ENCODE measurements around the gene NEURL3.

NEURL3 gene

GRCh38 chr2:96527286-96528005 lies 22.3 kb upstream of the NEURL3 start:
- peak; percentile 54 for DNase-seq (ENCODE audit: low spot score)

GRCh38 chr2:96526615-96527285 lies 21.6 kb upstream of the NEURL3 start:
- DNase-seq (ENCODE audit: low spot score), result no peak

- no peak for DNase-seq (ENCODE audit: low spot score)
Observed at GRCh38 chr2:96526101-96526591, 21.0 kb upstream of the NEURL3 start.

- no peak for DNase-seq (ENCODE audit: low spot score)
Observed at GRCh38 chr2:96525211-96525507, 20.0 kb upstream of the NEURL3 start.

- DNase-seq (ENCODE audit: low spot score), result no peak
Observed at GRCh38 chr2:96524482-96525210, 19.5 kb upstream of the NEURL3 start.

GRCh38 chr2:96523659-96524481 lies 18.7 kb upstream of the NEURL3 start:
- peak; percentile 80 for DNase-seq (ENCODE audit: low spot score)

GRCh38 chr2:96522304-96523203 lies 17.4 kb upstream of the NEURL3 start:
- no peak for DNase-seq (ENCODE audit: low spot score)

- no peak for DNase-seq (ENCODE audit: low spot score)
Observed at GRCh38 chr2:96521219-96521618, 16.1 kb upstream of the NEURL3 start.

GRCh38 chr2:96520697-96521096 lies 15.5 kb upstream of the NEURL3 start:
- no peak for DNase-seq (ENCODE audit: low spot score)

GRCh38 chr2:96520231-96520630 lies 15.1 kb upstream of the NEURL3 start:
- no peak for DNase-seq (ENCODE audit: low spot score)

- DNase-seq (ENCODE audit: low spot score), result no peak
Observed at GRCh38 chr2:96517079-96517478, 11.9 kb upstream of the NEURL3 start.

- DNase-seq (ENCODE audit: low spot score), result no peak
Observed at GRCh38 chr2:96514521-96514920, 9.4 kb upstream of the NEURL3 start.

- no peak for DNase-seq (ENCODE audit: low spot score)
Observed at GRCh38 chr2:96512341-96512740, 7.2 kb upstream of the NEURL3 start.

GRCh38 chr2:96511851-96512250 lies 6.7 kb upstream of the NEURL3 start:
- no peak for DNase-seq (ENCODE audit: low spot score)

- no peak for DNase-seq (ENCODE audit: low spot score)
Observed at GRCh38 chr2:96510931-96511595, 5.9 kb upstream of the NEURL3 start.

GRCh38 chr2:96509847-96510230 lies 4.7 kb upstream of the NEURL3 start:
- DNase-seq (ENCODE audit: low spot score), result no peak

- peak; percentile 94 for DNase-seq (ENCODE audit: low spot score)
Observed at GRCh38 chr2:96509114-96509846, 4.1 kb upstream of the NEURL3 start.

GRCh38 chr2:96508521-96509113 lies 3.5 kb upstream of the NEURL3 start:
- DNase-seq (ENCODE audit: low spot score), result no peak

- peak; percentile 90 for DNase-seq (ENCODE audit: low spot score)
Observed at GRCh38 chr2:96507957-96508520, 2.9 kb upstream of the NEURL3 start.

Data from AG20443 (cell line).